Measurements from ENCODE around the gene HAVCR2.

Gene HAVCR2

GRCh38 chr5:157045601-157046000, 63.2 kb downstream of the HAVCR2 start:
- no peak for DNase-seq

GRCh38 chr5:157038568-157039187, 70.2 kb downstream of the HAVCR2 start:
- DNase-seq = no peak
